WERI-Rb-1 (cell line): ENCODE measurements around the gene COTL1.

Experiments
- DNase-seq: peaks from one replicate; pipeline ENCODE4 v3.0.0-alpha.2; 2020
- H3K27ac ChIP-seq: fragments of 250-450 bp; sonication (Bioruptor Pico); 2 replicates; pipeline ENCODE4 v1.5.1; 2020; ENCODE audit warnings: mild to moderate bottlenecking, moderate library complexity
- H3K27me3 ChIP-seq: fragments of 250-450 bp; sonication (Bioruptor Pico); 2 replicates; pipeline ENCODE4 v1.5.1; 2021; ENCODE audit warnings: mild to moderate bottlenecking, low read depth, moderate library complexity; ENCODE audit not compliant: insufficient read depth, severe bottlenecking
- H3K36me3 ChIP-seq: fragments of 250-450 bp; sonication (Bioruptor Pico); 2 replicates; pipeline ENCODE4 v1.5.1; 2020; ENCODE audit warnings: mild to moderate bottlenecking, moderate library complexity
- H3K4me3 ChIP-seq: 2 replicates; pipeline ENCODE4 v1.5.1; 2011; ENCODE audit warnings: low read depth, mild to moderate bottlenecking, control low read depth, low read length
- H3K9me3 ChIP-seq: fragments of 250-450 bp; sonication (Bioruptor Pico); 2 replicates; pipeline ENCODE4 v1.5.1; 2021; ENCODE audit warnings: mild to moderate bottlenecking, moderate library complexity; ENCODE audit not compliant: severe bottlenecking
- TF ChIP-seq, protein P1 (sequence below): IDR thresholded peaks from 2 replicates; pipeline ENCODE4 v1.5.1; 2011; ENCODE audit warnings: low read depth, mild to moderate bottlenecking, control low read depth, inconsistent platforms, low read length

COTL1 gene

DNA sequence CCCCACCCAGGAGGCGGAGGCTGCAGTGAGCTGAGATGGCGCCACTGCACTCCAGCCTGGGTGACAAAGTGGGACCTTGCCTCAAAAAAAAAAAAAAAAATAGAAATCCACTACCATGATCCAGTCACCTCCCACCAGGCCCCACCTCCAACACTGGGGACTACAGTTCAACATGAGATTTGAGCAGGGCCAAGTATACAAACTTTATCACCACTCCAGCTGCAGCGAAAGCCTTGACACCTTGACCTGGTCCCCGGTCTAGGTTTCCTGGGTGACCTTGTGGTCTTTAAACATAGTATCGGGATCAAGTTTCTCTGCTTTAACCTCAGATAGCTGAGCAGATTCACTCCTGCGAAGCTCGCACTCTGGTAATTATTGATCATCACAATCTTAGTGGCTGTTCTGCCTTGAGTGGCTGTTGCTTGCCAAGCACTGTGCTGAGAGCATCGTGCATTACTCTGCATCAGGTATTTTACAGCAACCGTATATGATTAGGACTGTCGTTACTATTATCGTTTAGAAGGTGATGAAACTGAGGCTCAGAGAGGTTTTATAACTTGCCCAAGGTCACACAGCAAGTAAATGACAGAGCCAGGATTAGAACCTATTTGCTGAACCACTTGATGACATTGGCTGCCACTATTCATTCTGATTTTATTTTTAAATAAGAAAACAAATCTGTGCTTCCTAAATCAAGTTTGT lies 63.1 kb downstream of the COTL1 start:
- TF ChIP-seq, protein P1, sequence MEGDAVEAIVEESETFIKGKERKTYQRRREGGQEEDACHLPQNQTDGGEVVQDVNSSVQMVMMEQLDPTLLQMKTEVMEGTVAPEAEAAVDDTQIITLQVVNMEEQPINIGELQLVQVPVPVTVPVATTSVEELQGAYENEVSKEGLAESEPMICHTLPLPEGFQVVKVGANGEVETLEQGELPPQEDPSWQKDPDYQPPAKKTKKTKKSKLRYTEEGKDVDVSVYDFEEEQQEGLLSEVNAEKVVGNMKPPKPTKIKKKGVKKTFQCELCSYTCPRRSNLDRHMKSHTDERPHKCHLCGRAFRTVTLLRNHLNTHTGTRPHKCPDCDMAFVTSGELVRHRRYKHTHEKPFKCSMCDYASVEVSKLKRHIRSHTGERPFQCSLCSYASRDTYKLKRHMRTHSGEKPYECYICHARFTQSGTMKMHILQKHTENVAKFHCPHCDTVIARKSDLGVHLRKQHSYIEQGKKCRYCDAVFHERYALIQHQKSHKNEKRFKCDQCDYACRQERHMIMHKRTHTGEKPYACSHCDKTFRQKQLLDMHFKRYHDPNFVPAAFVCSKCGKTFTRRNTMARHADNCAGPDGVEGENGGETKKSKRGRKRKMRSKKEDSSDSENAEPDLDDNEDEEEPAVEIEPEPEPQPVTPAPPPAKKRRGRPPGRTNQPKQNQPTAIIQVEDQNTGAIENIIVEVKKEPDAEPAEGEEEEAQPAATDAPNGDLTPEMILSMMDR = no peak
- no peak for DNase-seq
- Histone ChIP-seq H3K4me3 (no peak overlapping the region), H3K27me3 (no peaks in the 10 kb centered on the region), H3K9me3 (no peaks in the 10 kb centered on the region), H3K27ac (no peak overlapping the region), H3K36me3 (no peaks in the 10 kb centered on the region)

DNA sequence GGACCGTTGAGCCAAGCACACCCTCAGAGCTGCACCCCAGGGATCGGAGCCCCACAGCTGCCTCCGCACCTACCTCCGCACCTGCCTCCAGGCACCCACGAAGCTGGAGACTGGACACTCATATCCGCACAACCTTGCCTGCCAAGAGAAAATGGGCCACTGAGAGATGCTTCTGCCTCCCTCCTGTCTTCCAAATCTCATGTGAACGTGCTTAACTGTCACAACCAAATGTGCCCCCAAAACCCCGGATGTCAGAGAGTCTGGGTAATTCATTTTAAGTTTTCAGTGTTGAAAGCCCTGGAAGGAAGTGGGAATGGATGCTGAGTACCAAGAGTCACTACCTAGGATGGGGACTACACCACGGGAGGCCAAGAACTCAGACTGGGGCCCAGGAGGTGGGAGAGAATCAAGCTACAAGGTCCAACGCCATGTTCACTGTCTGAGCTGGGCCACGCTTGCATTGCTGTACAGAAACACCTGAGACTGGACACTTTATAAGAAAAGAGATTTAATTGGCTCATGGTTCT lies 63.9 kb downstream of the COTL1 start:
- Histone ChIP-seq H3K9me3 (no peaks in the 10 kb centered on the region), H3K4me3 (no peak overlapping the region), H3K27me3 (no peaks in the 10 kb centered on the region), H3K36me3 (no peaks in the 10 kb centered on the region), H3K27ac (no peak overlapping the region)
- TF ChIP-seq, protein P1 = no peak
- no peak for DNase-seq

DNA sequence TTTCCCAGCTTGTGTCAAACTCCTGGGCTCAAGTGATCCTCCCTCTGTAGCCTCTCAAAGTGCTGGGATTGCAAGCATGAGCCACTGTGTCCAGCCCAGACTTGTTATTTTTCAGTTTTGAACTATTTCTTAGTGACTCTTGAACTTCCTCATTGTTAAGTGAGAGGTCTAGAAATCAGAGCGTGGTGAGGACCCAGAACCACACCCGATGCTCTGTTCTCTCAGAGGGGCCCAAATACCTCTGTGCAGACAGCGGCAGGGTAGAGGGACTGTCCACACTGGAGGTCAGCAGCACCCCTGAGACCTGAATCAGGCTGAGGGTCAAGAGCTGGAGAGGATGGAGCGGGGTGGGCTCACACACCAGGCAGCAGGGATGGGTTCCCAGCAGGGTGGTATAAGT lies 65.7 kb downstream of the COTL1 start:
- DNase-seq = no peak
- Histone ChIP-seq H3K4me3 (no peak overlapping the region), H3K9me3 (no peaks in the 10 kb centered on the region), H3K36me3 (no peaks in the 10 kb centered on the region), H3K27ac (no peak overlapping the region), H3K27me3 (no peaks in the 10 kb centered on the region)
- TF ChIP-seq, protein P1 = no peak

DNA sequence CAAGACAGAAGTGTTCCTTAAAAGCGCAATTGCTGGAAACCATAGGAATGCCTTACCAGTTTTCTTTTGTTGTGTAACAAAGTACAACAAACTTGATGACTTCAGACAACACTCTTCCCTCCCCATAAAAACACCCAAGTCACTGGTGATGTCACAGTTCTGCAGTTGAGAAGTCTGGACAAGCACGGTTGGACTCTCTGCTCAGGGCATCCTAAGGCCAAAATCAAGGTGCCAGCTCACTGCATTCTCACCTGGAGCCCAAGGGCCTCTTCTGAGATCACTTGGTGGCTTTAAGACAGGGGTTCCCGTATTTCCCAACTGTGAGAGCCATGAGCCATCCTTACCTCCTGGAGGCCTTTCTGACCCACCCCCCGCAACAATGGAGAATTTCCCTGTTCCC lies 67.8 kb downstream of the COTL1 start:
- H3K27me3 ChIP-seq = no peaks in the 10 kb centered on the region
- TF ChIP-seq, protein P1 = no peak
- no peak for DNase-seq

DNA sequence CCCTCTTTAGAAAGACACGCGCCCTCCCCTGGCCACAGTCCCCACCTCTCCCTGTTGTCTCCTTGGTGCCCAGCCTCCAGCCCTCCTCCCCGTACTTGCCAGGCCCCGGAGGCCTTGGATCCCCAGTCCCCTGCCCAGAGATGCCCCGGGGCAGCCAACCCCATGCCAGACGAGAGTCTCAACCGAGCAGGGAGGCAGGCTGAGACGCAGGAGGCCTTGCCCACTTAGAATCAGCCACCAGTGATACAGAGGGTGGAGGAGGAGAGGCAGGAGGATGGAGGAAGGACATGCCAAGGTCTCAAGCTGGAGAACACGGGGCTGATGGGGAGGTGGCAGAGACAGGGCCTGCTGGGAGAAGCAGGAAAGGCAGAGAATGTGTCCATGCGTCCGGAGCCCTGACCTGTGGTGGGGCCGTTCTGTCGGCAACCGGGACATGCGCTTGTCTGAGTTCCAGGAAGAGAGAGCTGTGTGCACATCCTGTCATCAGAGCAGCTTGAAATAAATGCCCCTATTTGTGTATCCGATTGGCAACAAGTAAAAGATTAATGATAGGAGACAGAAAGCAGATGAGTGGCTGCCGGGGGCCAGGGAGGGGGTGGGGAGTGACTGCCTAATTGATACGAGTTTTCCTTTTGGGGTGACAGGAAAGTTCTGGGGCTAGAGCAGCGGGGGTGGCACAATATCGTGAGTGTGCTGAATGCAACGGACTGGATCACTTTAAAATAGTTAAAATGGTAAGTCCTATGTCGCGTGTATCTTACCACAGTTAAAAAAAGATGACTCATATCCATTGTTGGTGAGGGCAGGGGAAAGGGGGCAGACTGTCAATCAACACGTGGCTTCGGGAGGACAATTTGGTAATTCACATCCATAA lies 68.7 kb downstream of the COTL1 start:
- no peaks in the 10 kb centered on the region for H3K27me3 ChIP-seq
- TF ChIP-seq, protein P1 = no peak
- no peak overlapping the region for H3K4me3 ChIP-seq
- H3K36me3 ChIP-seq = no peaks in the 10 kb centered on the region
- no peak for DNase-seq
- H3K9me3 ChIP-seq = no peaks in the 10 kb centered on the region
- H3K27ac ChIP-seq = peak overlapping the region; percentile 16; the same call in 1 of the 2 replicates

More for the DNA sequence above, 67.8 kb downstream of the COTL1 start:
- no peak overlapping the region for H3K27ac ChIP-seq
- H3K9me3 ChIP-seq = no peaks in the 10 kb centered on the region
- H3K4me3 ChIP-seq = no peak overlapping the region
- no peaks in the 10 kb centered on the region for H3K36me3 ChIP-seq
